ENCODE measurements around the gene ULK2.
"Not testable (repeated sequence)": the region's sequence is repeated elsewhere in the genome, so short reads cannot be mapped to it uniquely, and the experiment has no call there.

Gene ULK2

DNA sequence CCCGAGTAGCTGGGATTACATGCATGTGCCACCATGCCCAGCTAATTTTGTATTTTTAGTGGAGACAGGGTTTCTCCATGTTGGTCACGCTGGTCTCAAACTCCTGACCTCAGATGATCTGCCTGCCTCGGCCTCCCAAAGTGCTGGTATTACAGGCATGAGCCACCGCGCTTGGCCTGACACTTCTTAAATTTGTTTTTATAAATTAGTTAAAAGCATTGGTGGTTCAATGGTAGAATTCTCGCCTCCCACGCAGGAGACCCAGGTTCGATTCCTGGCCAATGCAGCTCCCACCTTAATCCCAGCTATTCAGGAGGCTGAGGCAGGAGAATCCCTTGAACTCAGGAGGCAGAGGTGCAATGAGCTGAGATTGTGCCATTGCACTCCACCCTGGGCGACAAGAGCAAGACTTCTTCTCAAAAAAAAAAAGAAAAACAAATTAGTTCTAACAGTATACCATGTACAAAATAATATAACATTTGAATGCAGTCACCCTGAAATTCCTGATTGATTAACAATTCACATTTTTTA, 7.0 kb downstream of the ULK2 start:
- DNase-seq: not testable (repeated sequence)

DNA sequence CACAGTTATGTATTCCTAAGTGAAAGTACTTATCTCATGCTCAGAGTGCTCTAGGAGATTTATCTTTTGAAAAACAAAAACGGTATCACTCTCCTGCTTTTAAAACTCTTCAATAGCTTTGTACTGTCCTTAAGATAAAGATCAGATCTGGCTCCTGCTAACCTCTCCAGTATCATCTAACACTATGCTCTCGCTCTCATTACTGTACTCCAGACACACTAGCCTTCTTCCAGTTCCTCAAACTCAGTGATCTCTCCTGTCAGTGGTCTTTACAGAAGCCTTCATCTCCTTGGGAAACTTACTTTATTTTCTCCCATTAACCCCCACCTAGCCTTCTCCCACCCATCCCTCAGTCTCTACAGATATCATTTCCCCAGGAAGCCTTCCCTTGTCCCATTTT, 10.1 kb downstream of the ULK2 start:
- DNase-seq: no peak

DNA sequence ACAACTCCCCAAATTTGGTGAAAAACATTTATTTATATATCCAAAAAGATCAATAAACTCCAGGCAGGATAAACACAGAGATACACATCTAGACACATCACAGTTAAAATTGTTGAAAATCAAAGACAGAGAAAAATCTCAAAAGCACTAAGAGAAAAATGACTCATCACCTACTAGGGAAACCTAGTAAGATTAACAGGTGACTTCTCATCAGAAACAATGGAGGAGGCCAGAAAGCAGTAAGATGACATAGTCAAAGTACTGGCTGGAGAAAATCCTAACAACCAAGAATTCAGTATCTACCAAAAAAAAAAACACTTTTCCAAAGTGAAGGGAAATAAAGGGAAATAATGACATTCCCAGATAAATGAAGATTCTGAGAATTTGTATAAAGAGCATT, 33.8 kb downstream of the ULK2 start:
- DNase-seq: no peak

DNA sequence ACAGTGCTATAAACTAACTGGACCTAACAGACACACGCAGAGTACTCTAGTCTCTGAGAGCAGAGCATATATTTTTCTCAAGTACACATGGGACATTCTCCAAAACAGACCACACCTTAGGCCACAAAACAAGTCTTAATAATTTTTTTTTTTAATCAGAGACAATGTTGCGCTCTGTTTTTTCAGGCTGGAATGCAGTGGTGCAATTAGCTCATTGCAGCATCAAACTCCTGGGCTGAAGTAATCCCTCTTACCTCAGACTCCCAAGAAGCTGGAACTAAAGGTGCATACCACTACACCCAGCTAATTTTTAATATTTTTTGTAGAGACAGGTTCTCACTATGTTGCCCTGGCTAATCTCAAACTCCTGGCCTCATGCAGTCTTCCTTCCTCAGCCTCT, 37.7 kb downstream of the ULK2 start:
- DNase-seq: no peak

DNA sequence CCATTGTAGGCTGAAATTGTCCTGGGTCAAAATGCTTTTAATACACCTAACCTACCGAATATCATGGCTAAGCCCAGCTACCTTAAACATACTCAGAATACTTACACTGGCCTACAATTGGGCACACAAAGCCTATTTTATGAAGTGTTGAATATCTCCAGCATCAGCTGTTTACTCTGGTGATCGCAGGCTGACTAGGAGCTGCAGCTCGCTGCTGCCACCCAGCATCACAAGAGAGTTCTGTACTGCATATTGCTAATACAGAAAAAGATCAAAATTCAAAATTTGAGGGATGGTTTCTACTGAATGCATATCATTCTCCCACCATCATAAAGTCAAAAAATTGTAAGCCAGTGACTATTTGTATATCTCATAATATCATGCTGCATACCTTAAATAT, 55.3 kb downstream of the ULK2 start:
- no peak for DNase-seq

DNA sequence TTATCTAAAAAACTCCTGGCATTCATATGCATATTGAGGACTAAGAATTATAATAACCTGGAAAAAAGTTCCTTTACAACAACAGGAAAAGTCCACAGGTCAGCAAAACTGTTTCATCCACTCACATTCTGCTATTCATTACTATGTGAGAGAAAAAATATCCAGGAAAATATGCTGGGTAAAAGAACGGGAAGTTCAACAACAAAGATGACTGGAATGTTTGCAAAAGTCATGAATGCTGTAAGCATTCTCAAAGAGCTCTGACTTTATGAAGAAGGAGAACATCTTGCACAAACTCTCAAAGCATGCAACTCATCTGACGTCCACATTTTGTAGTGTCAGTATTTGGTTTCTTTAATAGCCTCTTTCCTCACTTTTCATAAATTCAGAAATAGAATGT, 62.7 kb downstream of the ULK2 start:
- no peak for DNase-seq

DNA sequence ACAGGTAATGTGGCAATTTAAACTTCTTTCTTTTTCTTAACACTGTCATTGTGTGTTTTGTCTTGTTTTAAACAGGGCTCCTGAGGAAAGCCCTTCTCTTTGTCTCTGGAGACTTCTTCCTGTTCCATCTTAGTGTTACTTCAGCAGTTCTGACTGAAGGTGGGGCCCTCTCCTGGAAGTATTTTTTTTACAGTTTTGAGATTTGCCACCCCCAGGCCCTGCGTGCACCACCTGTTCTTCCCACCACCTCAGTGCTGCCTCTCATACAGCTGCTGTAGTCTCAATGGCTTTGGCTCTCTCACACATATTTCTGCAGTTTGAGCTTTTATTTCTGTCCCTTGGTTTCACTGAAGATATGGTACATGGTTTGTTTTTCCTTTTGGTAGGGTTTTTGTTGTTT, 67.2 kb downstream of the ULK2 start:
- no peak for DNase-seq

DNA sequence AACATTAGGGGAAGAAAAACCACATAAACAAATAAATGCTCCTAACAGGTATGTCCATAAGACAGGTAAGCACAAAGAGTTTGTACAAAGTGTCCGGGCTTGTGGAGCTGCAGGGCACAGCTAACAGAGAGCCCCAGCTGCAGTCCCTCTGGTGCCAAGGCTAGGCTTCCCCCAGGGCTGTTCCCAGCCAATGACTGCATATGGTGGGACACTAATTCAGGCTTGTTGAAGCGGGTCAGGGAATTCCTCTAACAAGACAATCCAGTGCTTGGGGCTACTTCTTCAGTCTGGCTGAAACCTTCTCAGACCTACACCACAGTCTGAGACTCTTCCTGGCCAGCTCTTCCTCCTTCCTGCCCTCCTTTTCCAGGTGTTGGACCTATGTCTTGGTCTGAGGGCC, 67.9 kb downstream of the ULK2 start:
- DNase-seq: no peak

DNA sequence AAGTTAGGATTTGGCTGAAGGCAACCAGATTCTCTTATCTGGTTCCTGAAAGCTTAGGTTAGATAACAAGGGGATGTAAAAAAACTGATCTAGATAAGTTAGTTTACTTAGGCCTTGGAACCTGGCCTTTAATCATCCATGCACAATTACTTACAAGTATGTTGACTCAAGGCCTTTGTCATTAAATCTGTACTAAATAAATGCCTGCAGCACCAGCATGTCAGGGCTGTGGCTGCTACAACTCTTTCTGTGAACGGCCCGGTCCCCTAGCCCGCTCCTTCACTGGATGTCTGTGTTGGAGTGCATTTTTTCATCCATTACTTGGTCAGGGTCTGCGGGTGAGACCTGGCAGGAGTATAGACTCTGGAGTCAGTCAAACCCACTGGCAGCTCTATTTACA, 71.3 kb downstream of the ULK2 start:
- DNase-seq: no peak

DNA sequence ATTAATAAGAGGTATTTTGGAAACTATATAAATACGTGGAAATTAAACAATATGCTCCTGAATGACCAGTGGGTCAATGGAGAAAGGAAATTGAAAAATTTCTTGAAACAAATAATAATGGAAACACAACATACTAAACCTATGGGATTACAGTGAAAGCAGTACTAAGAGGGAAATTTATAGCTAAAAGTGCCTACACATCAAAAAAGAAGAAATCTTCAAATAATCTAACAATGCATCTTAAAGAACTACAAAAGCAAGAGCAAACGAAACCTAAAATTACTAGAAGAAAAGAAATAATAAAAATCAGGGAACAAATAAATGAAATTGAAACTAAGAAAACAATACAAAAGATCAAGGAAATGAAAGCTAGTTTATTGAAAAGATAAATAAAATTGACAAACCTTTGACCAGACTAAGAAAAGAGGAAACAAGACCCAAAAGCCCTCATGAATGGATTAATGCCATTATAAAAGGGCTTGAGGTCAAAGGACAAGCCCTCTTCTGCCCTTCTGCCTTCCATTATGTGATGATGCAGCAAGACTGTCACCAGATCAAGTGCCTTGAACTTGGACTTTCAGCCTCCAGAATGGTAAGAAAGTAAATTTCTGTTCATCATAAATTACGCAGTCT, 75.7 kb downstream of the ULK2 start:
- no peak for DNase-seq

DNA sequence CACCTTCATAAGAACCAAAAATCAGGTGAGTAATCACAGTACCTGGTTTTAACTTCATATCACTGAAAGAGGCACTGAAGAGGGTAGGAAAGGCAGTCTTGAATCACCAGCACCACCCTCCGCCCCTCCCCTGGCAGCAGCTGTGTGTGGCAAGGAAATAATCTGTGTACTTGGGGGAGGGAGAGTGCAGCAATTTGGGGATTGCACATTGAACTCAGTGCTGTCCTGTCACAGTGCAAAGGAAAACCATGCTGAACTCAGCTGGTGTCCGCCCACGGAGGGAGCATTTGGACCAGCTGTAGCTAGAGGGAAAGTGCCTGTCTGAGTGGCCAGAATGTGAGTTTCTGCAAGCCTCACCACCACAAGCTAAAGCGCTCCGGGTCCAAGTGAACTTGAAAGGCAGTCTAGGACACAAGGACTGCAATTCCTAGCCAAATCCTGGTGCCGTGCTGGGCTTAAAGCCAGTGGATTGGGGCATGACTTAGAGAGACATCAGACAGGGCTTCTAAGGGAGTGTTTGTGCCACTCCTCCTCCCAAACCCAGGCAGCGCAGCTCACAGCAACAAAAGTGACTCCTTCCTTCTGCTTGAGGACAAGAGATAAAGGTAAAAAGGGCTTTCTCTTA, 79.9 kb downstream of the ULK2 start:
- DNase-seq: no peak

DNA sequence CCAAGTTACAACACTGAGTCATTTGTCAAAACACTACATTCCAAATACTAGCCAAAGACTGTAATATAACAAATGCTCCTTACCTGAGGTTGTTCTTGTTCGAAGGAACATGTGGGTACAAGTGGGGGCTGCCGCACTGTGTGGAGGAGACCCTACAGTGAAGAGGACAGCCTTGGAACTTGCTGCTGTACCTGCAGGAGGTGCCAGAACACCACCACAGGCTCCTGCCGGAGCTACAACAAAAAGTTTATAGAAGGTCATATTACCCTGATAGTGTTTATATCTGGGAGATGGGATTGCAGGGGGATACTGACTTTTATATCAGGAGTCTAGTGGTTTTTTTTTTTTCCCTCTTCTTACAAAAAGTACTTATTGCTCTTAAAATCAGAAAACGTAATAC, 81.9 kb downstream of the ULK2 start:
- no peak for DNase-seq

DNA sequence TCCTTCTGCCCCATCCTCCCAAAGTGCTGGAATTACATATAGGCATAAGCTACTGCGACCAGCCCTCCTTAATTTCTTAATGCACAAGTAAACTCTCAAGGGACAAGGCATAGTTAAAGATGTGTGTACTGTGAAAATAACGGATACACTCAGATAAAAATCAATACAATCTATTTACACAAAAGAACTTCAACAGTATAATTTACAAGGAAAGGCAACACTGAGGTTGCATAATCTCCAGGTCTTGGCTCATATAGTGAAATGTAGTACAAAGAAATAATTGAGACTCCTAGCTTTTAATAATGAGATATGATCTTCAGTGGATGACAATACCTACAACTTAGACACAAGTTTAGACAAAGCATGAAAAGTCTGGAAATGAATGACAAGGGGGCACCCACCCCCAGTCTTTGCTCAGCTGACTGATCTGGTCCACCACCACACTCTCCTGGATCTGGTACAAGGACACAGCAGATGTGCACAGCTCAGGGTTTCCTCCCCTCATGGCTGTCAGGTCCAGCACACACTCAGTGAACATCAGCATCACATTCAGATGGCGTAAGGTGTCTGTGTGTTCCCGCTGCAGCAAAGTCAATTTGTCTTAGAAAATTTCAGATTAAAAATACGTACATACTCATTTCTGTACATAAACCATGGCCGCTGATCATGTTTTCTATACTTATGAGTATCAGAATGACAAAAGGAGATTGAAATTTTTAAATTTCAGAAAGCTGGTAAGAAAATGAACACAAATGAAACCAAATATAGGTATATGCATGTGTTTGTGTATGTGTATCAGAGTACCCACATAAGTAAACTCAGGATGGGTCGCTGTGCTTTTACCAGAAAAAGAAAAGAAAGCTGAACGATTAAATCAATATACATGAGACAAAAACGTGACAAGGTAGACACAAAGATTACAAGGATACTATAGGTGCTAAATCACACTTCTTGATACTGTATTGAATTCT, 86.0 kb downstream of the ULK2 start:
- DNase-seq: no peak

DNA sequence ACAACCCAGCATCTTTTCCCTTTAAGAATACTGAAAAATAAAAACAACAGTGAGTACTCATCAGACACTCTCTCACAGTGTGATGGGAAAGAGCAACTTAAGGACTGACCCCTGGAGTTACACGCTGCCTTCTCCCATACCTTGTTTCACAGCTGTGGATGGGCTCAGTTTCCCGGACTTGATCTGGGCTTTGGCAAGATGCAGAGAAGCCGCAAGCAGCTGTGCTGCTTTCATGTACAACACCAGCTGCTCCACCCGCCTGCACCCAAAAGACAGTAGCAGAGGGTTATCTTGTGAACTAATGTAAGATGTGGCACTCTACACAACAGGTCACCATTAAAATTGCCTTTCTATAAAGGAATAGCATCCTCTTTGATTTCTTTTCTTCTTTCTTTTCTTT, 86.9 kb downstream of the ULK2 start:
- DNase-seq: no peak

DNA sequence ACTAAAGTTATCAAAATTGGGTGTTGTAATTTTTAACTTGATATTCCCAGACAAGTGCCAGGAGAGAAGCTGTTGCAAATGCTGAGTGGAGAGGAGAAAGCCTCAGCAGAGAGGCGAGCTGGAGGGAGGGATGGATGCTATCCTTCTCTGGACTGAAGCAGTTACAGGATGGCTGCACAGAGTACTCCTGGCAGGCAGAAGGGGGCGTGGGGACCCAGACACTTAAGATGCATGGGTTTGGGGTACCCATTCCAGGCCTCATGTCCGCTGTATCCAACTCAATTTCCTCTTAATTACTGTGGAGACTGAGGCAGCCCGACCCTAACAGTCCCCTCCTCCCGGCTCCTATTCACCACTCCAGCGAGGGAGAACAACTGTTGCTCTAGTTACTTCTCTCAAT, 94.2 kb downstream of the ULK2 start:
- no peak for DNase-seq

DNA sequence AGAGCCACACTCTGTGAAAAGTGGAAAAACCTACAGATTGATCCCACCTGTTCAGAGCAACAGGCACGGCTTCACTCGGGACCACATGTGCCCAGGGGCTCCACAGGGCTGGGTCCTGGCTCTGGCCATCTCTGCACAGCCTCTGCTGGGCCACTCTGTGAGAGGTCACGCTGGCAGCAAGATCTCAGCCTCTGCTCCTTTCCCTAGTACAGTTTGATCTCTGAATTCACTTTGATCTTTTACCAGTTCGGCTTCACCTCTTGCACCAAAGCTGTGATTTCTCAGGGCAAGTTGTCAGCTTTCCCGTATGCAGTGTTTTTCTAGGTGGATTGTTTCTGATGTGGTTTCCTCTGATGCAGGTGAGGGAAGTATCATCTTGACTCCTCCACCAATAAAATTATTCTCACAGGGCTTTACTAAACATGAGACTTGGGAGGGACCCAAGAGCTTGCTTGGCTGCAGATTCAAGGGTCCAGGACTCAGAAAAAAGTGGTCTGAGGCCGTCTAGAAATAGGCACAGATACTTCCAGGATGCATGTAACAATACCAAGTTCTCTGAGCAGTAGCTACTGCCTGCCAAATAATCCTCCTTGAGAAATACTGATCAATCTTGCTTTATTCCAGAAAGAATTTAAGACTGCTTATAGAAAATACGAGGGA, 95.6 kb downstream of the ULK2 start:
- DNase-seq: peak; percentile 77

DNA sequence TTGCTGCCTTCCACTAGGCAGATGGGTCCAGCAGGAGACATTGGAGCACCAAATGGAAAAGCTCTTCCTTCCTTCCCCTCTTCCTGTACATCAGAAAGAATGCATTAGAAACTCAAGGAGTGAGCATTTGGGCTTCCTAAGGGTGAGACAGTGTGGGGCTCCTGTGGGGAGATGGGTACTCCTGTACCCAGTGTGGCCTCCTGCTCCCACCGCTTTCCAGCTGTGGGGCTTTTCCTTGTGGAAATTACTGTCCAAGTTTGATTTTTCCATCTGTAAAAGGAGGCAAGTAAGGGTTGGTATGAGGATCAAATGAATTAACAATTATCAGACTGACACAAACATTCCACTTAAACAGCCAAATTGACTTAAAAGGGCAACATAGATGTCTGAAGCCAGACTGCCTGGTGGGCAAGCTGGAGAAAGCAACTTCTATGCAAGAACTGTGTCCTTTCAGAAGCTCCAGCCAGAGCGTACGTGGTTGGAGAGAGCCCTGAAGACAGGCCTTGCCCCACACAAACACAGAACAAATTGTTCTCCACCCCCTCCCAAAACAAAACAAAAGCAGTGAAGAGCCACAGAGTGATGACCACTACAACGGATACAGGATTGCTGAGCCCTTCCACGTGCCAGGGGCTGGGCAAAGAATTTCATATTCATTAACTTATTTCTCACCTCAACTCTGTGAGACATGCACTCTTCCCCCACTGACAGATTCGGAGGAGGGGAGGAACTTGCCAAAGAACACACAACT, 96.6 kb downstream of the ULK2 start:
- no peak for DNase-seq

DNA sequence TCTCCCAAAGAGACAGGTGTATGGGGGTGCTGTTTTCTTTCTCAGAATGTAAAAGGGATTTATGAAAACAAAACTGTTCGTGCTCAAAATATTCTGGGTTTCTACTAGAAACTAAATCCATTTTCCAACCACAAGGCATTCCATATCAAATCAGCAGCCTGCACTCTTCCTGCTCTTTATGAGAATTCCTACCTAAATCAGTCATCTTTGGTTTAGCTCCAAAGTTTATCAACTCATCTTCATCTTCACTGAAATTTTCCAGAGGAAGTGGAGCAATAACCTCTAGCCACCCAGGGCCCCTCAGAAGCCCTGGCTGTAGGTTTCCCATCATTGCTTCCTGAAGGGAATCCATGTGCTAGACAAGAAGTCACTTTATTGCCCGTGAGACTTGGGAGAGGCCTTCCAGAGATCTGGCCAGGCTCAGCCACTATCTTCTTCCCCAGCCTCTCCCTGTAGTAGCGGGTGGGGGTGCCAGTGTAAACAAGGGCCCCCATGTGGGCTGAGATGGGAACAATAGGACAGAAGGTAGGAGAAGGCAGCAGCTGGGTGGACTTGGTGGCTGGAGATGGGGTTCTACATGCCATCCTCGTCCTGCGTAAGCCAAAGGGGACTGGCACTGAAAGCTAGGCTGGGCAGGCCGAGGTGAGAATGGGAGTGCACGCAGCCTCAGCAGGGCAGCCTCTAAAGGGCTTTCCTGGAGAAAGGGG, 97.6 kb downstream of the ULK2 start:
- DNase-seq: no peak

DNA sequence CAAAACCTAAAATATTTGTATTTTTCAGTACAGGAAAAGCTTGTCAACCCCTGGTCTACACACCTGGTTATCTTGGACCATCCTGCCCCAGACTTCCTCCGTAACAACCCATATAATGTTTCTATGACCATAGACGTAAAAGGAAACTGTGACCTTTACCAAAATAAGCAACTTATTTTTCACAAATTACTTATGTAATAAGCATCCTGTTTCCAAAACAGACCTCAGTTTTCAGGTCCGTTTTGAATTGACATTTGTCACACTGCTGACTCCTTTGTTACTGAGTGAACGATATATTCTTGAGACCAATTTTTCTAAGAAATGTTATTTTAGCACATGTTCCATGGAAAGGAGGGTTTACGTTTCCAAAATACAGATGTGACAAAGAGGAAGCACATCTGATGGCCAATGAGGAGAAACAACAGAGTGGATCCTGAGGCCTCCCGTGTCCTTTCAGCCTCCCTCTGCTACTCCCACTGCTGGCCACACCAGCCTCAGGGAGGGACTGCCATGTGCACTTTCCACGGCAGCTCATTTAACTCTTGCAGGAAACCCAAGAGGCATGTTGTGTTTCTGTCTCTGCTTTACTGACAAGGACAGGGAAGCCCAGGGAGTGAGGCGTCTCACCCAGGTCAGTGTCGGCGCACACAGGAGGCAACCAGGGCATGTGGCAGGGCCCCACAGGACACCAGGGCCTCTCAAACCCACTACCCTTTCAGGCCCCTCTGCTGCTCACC, 99.5 kb downstream of the ULK2 start:
- DNase-seq: no peak

DNA sequence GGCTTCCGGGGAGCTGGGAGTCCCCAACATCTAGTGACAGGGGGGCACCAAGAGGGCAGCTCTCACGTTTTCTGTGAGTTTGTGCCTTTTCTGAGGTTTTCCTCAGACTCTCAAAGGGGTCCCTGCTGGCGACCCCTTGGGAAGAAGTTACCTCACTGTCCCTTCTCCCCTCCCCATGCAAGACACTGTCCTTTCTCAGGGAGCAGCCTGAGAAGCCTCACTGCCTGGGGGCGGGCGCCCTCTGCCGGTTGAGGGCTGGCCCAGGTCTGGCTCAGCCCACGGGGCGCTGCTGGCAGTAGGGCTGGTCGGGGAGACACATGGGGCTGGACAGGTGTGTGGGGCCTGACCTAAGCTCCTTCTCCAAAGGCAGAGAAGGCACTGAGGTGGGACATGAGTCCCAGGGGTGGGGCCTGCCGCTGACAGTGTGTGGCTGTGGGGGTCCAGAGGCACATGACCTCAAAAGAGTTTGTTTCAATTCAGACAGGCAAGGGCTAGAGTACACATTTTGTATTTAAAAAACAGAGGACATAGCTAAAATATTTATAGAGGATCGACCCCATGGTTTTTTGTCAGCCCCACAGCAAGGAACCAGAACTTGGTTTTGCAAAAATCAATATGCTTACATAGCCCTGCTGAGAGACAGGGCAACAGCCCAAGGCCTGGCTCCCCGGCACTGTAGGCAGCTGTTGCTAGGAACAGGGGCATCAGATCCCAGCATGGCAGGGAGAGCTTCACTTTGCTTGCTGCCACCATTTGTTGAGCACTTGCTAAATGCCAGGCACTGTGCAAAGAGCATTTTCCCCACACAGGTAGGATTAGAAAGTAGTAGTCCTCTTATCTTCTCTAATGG, 101.1 kb downstream of the ULK2 start:
- DNase-seq: peak; percentile 77
